Fibroblast of mammary gland (primary cell): Measurements from ENCODE around the gene FKBP6.
"Not testable (repeated sequence)": the region's sequence is repeated elsewhere in the genome, so short reads cannot be mapped to it uniquely, and the experiment has no call there.

ENCODE experiments used
- DNase-seq: peaks from one replicate; pipeline ENCODE4 v3.0.0-alpha.2; 2010; ENCODE audit warnings: low read depth
- H3K4me3 ChIP-seq: 2 replicates; pipeline ENCODE4 v1.5.1; 2011; ENCODE audit warnings: low read depth, mild to moderate bottlenecking, low read length, moderate library complexity; ENCODE audit not compliant: control insufficient read depth
- TF ChIP-seq, protein P1 (sequence below): conservative IDR thresholded peaks from 2 replicates; pipeline ENCODE4 v1.5.1; 2011; ENCODE audit warnings: low read depth, low read length, inconsistent platforms; ENCODE audit not compliant: control insufficient read depth, insufficient read depth

The FKBP6 gene, protein sequence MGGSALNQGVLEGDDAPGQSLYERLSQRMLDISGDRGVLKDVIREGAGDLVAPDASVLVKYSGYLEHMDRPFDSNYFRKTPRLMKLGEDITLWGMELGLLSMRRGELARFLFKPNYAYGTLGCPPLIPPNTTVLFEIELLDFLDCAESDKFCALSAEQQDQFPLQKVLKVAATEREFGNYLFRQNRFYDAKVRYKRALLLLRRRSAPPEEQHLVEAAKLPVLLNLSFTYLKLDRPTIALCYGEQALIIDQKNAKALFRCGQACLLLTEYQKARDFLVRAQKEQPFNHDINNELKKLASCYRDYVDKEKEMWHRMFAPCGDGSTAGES

DNA sequence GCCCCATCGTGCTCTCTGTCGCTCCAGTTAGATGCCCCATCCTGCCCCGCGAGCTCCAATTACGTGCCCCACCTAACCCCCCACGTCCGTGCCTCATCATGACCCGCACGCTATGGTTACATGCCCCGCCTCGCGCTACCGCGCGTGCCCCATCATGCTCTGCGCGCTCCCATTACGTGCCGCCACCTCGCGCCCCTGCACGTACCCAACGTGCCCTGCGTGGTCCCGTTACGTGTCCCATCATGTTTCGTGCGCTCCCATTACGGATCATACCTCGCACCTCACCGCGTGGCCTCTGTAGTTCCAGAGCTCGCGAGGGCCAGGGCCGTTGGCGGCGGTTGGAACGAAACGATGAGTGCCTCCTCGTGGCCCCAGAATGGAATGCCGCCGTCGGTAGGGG is at the start of gene FKBP6, which contains the start of gene TRIM50:
Gene FKBP6 (plus strand): TSS at position 240 of the 400 bp plus-strand sequence. CDS start 268 bp downstream, outside the sequence.
Gene TRIM50 (minus strand): TSS at position 161 of the 400 bp plus-strand sequence. CDS start 3,295 bp downstream, outside the sequence.
- H3K4me3 ChIP-seq, DNase-seq: not testable (repeated sequence)

DNA sequence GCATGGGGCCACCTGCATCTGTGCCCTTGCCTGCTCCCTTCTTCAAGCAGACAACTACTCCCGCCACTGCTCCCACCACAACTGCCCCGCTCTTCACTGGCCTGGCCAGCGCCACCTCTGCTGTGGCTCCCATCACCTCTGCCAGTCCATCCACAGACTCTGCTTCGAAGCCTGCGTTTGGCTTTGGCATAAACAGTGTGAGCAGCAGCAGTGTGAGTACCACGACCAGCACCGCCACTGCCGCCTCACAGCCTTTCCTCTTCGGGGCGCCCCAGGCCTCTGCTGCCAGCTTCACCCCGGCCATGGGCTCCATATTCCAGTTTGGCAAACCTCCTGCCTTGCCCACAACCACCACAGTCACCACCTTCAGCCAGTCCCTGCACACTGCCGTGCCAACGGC is 30.7 kb upstream of the FKBP6 start:
- H3K4me3 ChIP-seq, DNase-seq: not testable (repeated sequence)

DNA sequence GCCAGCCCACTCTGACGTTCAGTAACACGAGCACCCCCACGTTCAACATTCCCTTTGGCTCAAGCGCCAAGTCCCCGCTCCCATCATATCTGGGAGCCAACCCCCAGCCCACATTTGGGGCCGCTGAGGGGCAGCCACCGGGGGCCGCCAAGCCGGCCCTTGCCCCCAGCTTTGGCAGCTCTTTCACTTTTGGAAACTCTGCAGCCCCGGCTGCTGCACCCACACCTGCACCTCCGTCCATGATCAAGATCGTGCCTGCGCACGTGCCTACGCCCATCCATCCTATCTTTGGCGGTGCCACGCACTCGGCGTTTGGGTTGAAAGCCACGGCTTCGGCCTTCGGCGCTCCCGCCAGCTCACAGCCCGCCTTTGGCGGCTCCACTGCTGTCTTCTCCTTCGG is 30.3 kb upstream of the FKBP6 start:
- H3K4me3 ChIP-seq = not testable (repeated sequence)

DNA sequence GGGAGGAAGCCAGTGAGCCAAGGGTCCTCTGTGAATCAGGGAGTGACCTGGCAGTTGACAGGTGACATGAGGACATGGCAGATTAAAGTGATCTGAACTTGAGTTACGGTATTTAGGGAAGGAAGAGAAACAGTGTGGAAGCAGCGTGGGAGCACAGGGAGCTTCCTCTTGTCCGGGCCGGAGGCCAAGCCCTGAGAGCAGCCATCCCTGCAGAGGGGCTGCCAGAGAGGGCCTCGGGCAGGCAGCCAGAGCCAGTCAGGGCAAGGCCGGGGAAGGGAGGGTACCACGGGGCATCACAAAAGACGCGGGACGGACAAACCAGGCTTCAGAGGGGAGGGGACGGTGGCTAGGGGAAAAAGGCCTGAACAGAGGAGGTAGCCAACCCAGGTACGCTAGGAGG is 28.1 kb upstream of the FKBP6 start:
- not testable (repeated sequence) for H3K4me3 ChIP-seq, DNase-seq

More for the DNA sequence above, 30.3 kb upstream of the FKBP6 start:
- DNase-seq = not testable (repeated sequence)

DNA sequence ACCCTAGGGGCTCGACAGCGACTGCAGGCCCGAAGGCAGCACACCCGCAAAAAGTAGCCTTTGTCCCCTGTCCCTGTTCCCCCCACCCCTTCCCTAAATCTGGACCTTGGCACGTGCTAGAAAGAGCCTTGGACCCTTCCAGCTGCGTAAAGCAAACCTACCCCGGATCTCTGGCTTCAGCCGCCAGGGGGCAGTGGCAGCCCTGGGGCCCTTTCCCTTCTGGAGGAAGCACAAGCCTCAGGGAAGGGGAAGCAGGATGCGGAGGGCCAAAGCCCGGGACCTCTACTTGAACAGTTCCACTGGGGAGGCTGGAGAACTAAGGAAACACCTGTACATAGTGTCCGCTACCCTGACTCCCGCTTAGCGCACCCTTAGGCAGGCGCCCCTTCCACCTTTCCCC is 26.9 kb upstream of the FKBP6 start:
- DNase-seq, H3K4me3 ChIP-seq: not testable (repeated sequence)

DNA sequence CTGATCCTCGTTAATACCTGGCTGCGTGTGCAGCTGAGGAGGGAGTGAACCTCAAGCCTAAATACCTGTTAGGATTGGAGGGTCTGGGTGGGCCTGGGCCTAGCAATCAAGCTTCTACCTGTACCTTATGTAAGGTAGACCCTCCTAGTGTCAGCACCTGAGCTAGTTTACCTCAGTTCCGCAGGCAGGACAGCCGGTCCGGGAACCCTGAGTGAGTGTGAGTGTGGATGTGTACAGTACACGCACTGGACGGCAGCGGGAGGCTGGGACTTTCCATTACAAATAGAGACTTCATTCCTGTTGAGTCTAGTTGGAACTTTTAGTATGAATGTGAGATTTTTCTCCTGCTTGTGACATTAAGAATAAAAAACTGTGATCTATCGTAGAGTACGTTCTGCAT is 25.1 kb upstream of the FKBP6 start:
- not testable (repeated sequence) for H3K4me3 ChIP-seq, DNase-seq

DNA sequence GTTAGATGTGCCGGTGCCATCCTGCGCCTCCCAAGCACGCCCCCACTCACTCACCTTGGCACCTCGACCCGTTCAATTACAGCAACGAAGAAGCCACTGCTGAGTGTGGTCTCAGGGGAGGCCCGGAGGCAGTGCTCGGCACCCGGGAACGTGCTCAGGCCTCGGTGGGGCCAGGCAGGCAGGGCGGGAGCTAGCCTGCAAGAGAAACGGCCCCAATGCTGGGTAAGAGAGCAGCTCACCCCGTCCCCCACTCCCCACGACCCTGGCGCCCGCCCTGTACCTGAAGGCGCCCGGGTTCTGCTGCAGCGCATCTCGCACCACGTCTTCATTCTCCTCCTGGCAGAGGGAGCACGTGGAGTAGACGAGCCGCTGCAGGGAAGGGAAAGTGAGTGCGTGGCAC is 24.4 kb upstream of the FKBP6 start:
- no peak overlapping the region for H3K4me3 ChIP-seq
- TF ChIP-seq, protein P1, sequence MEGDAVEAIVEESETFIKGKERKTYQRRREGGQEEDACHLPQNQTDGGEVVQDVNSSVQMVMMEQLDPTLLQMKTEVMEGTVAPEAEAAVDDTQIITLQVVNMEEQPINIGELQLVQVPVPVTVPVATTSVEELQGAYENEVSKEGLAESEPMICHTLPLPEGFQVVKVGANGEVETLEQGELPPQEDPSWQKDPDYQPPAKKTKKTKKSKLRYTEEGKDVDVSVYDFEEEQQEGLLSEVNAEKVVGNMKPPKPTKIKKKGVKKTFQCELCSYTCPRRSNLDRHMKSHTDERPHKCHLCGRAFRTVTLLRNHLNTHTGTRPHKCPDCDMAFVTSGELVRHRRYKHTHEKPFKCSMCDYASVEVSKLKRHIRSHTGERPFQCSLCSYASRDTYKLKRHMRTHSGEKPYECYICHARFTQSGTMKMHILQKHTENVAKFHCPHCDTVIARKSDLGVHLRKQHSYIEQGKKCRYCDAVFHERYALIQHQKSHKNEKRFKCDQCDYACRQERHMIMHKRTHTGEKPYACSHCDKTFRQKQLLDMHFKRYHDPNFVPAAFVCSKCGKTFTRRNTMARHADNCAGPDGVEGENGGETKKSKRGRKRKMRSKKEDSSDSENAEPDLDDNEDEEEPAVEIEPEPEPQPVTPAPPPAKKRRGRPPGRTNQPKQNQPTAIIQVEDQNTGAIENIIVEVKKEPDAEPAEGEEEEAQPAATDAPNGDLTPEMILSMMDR = no peak
- DNase-seq = no peak

DNA sequence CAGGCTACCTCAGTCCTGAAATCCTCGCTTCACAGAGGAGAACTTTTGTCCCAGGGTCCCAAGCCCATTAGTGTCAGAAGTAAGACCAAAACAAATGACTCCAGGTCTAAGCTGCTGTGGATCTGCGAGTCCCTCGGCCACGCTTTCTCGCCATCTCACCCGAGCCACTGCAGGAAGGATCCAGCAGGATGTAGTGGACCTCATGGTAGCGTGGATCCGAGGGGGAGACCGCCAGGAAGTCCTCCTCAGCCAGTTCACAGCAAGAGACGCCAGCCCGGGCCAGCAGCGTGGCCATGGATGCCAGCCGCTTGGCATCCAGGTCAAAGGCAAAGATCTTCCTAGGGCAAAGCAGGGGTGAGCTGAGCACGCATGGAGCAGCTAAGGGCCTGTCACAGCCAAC is 23.9 kb upstream of the FKBP6 start:
- TF ChIP-seq, protein P1 = no peak
- no peak overlapping the region for H3K4me3 ChIP-seq
- no peak for DNase-seq

DNA sequence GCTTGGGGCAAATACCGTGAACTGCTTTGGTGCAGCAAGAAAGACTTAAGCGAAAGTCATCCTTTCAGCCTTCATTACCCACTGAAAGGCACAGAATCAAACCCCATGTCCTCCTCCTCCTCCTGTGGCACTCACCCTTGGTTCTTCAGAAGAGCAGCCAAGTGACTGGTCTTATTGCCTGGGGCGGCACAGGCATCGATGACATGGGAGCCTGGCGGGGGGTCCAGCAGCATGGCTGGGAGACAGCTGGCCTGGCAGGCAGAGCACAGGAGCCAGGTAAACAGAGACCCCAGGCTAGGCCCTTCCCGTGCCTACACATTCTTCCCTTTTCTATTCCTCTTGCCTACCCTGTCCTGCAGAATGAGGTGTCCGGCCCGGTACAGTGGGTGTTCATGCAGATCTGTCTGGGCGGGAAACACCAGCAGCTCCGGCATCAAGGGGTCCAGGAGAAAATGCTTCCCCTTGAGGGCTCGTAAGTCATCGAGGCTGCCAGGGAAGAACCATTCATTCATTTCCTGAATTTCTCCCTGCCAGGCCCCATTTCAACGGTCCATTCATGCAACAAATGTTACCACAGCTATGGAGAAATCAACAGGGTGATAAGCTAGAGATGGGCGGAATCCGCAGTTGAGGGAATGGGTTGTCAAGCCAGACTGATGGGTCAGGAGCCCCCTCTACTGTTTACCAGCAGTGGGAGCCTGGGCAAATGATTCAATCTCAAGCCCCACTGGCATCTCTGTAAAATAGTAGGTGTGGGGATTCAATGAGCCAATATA is 23.2 kb upstream of the FKBP6 start:
- not testable (repeated sequence) for DNase-seq, H3K4me3 ChIP-seq

DNA sequence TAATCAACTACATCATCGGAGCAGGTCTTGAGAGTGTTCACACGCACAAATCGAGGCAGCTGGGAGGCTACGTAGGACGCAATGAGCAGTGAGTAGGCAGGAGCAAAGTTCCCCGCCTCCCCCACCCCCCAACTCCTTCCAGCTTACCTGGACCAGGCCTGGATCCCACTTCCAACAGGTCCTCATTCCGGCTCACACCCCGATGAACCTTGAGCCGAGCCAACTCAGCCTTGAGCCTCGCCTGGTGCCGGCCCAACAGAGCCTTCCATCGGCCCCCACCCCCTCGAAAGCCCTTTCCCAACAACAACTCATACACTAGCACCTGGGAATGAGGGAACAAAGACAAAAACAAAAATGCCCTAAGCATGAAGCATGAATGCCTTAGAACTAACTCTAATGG is 20.5 kb upstream of the FKBP6 start:
- peak overlapping the region; percentile 69 for H3K4me3 ChIP-seq

More for the DNA sequence above, 20.5 kb upstream of the FKBP6 start:
- TF ChIP-seq, protein P1 = no peak
- no peak for DNase-seq
